PC-3 (cell line): Measurements from ENCODE around the gene GREB1L. TPM values are rescaled to one million over a fixed set of nuclear protein-coding genes. Genes with fewer than 3 reads are reported as not detected.

Source experiments
- ATAC-seq: fragments of 200-7000 bp; cut with Tn5 transposase; 2 replicates; pipeline ENCODE4 v1.9.1; 2020; ENCODE audit warnings: mild to moderate bottlenecking, moderate library complexity
- BruUV-seq: library from RNA; stranded (reverse); fragments of 400-500 nt; replicated peaks from 2 replicates; lab custom pipeline; 2021; lab: Mats Ljungman, UMichigan
- CTCF ChIA-PET: fragments of 300-600 bp; sonication (Branson Sonifier 250); formaldehyde crosslinking; loops from one replicate; lab custom pipeline; 2022; ENCODE audit warnings: antibody characterized with exemption; lab: Charles Lee
- POLR2A ChIA-PET: fragments of 300-600 bp; sonication (Branson Sonifier 250); formaldehyde crosslinking; loops from one replicate; lab custom pipeline; 2022; ENCODE audit warnings: antibody characterized with exemption; ENCODE audit not compliant: unreplicated experiment; lab: Charles Lee
- DNase-seq: peaks from one replicate; pipeline ENCODE4 v3.0.0-alpha.2; 2015
- H2AFZ ChIP-seq: fragments of 300-600 bp; sonication (generic); 2 replicates; pipeline ENCODE4 v1.6.0; 2016; ENCODE audit warnings: antibody characterized with exemption, low read length
- H3F3A ChIP-seq: fragments of 300-600 bp; sonication (generic); one replicate; pipeline ENCODE4 v1.6.0; 2017; ENCODE audit warnings: antibody characterized with exemption, low read length, control low read depth, mild to moderate bottlenecking; ENCODE audit not compliant: unreplicated experiment
- H3K27ac ChIP-seq: fragments of 300-600 bp; sonication (generic); 2 replicates; pipeline ENCODE4 v1.5.1; 2016; ENCODE audit warnings: mild to moderate bottlenecking, low read length
- H3K27me3 ChIP-seq: fragments of 300-600 bp; sonication (generic); 2 replicates; pipeline ENCODE4 v1.6.1; 2016; ENCODE audit warnings: low read length, mixed read lengths
- H3K36me3 ChIP-seq: fragments of 300-600 bp; sonication (generic); 2 replicates; pipeline ENCODE4 v1.6.1; 2016; ENCODE audit warnings: low read depth, mixed run types, low read length, mixed read lengths
- H3K4me1 ChIP-seq: fragments of 300-600 bp; sonication (generic); 2 replicates; pipeline ENCODE4 v1.5.1; 2016; ENCODE audit warnings: low read length; ENCODE audit not compliant: insufficient read depth
- H3K4me2 ChIP-seq: fragments of 300-600 bp; sonication (generic); 2 replicates; pipeline ENCODE4 v1.6.0; 2016; ENCODE audit warnings: low read length
- H3K4me3 ChIP-seq: fragments of 300-600 bp; sonication (generic); 2 replicates; pipeline ENCODE4 v1.5.1; 2016; ENCODE audit warnings: mild to moderate bottlenecking, low read length, mixed read lengths
- H3K79me2 ChIP-seq: fragments of 300-600 bp; sonication (generic); 2 replicates; pipeline ENCODE4 v1.6.1; 2017; ENCODE audit warnings: low read length, mixed read lengths
- H3K9ac ChIP-seq: fragments of 300-600 bp; sonication (generic); 2 replicates; pipeline ENCODE4 v1.6.0; 2016; ENCODE audit warnings: mild to moderate bottlenecking, low read length
- H3K9me2 ChIP-seq: fragments of 300-600 bp; sonication (generic); replicated peaks from 2 replicates; pipeline ENCODE4 v1.6.1; 2016; ENCODE audit warnings: mixed run types, low read length, mixed read lengths
- H3K9me3 ChIP-seq: fragments of 300-600 bp; sonication (generic); 2 replicates; pipeline ENCODE4 v1.6.1; 2016; ENCODE audit warnings: low read length, mixed read lengths
- H4K20me1 ChIP-seq: fragments of 300-600 bp; sonication (generic); 2 replicates; pipeline ENCODE4 v1.6.1; 2016; ENCODE audit warnings: low read length, mixed read lengths
- EZH2 ChIP-seq: fragments of 300-600 bp; sonication (generic); IDR thresholded peaks from one replicate; pipeline ENCODE4 v1.6.1; 2017; ENCODE audit warnings: antibody characterized with exemption, mild to moderate bottlenecking, low read length; ENCODE audit not compliant: unreplicated experiment
- EZH2phosphoT487 ChIP-seq: fragments of 300-600 bp; sonication (generic); IDR thresholded peaks from 2 replicates; pipeline ENCODE4 v1.6.1; 2018; ENCODE audit warnings: mild to moderate bottlenecking, antibody characterized with exemption, low read length, borderline replicate concordance
- intact Hi-C: fragments of 100-400 bp; cut with micrococcal nuclease; formaldehyde crosslinking; loops from 2 replicates; pipeline ENCODE4 v1.9.0; 2023
- total RNA-seq: library from RNA; depleted of rRNA; stranded (reverse); fragments of >200 nt; gene quantifications from 2 replicates; pipeline ENCODE4 v1.2.3, GENCODE V29; 2014
- TF ChIP-seq, protein P1 (sequence below): fragments of 300-600 bp; sonication (generic); conservative IDR thresholded peaks from 2 replicates; pipeline ENCODE4 v1.5.1; 2017; ENCODE audit warnings: antibody characterized with exemption, low read depth, mild to moderate bottlenecking, low read length

The GREB1L gene
- total RNA-seq, 1 experiment from 2014 or later: 10.3 TPM

GRCh38 chr18:21389283-21389682, 147.3 kb downstream of the GREB1L start:
- no peak overlapping the region for H3K4me3 ChIP-seq
- peaks cover 3% of the 10 kb centered on the region for H3F3A ChIP-seq
- ChIA-PET CTCF (no interaction called here), POLR2A (interaction anchor here (0.7 kb wide), 1 partner anchor 147 kb away, joined by 4 read pairs; no protein-coding TSS in a partner anchor)
- H3K27me3 ChIP-seq: no peaks in the 10 kb centered on the region
- no peak for ATAC-seq
- intact Hi-C loops: no loop called here
- peak overlapping the region; percentile 24; the same call in 1 of the 2 replicates for H2AFZ ChIP-seq
- H3K9me3 ChIP-seq: no peaks in the 10 kb centered on the region
- 0 out of 2 replicates have a peak, but pooled peaks cover 4% of the 10 kb centered on the region for H3K9me2 ChIP-seq
- peak overlapping the region; percentile 45 for H3K4me2 ChIP-seq
- peak overlapping the region; percentile 82 for H3K9ac ChIP-seq
- H4K20me1 ChIP-seq: no peaks in the 10 kb centered on the region
- no TSS peak for BruUV-seq
- TF ChIP-seq, protein P1, sequence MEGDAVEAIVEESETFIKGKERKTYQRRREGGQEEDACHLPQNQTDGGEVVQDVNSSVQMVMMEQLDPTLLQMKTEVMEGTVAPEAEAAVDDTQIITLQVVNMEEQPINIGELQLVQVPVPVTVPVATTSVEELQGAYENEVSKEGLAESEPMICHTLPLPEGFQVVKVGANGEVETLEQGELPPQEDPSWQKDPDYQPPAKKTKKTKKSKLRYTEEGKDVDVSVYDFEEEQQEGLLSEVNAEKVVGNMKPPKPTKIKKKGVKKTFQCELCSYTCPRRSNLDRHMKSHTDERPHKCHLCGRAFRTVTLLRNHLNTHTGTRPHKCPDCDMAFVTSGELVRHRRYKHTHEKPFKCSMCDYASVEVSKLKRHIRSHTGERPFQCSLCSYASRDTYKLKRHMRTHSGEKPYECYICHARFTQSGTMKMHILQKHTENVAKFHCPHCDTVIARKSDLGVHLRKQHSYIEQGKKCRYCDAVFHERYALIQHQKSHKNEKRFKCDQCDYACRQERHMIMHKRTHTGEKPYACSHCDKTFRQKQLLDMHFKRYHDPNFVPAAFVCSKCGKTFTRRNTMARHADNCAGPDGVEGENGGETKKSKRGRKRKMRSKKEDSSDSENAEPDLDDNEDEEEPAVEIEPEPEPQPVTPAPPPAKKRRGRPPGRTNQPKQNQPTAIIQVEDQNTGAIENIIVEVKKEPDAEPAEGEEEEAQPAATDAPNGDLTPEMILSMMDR: peak; percentile 57; the same call in 1 of the 2 replicates
- no peak for TF ChIP-seq EZH2
- no peak for TF ChIP-seq EZH2phosphoT487
- H3K79me2 ChIP-seq: no peaks in the 10 kb centered on the region
- H3K4me1 ChIP-seq: peaks cover 29% of the 10 kb centered on the region
- DNase-seq: no peak
- H3K27ac ChIP-seq: peak overlapping the region; percentile 99
- H3K36me3 ChIP-seq: peaks cover 2% of the 10 kb centered on the region; the same call in 1 of the 2 replicates

DNA sequence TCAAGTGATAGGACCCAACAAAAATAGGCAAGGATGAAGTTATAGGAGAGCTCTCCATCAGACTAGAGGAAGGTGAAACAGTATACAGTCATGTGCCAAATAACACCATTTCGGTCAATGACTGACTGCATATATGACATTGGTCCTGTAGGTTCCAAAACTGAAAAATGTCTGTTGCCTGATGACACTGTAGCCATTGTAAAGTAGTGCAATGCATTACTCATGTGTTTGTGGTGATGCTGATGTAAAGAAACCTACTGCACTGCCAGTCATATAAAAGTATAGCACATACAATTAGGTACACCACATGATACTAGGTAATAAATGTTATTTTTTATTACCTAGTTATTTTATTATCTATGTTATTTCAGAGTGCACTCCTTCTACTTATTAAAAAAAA, 147.9 kb downstream of the GREB1L start:
- Histone ChIP-seq H3K9ac (peak overlapping the region; percentile 87), H3K36me3 (no peaks in the 10 kb centered on the region), H4K20me1 (no peaks in the 10 kb centered on the region), H3K4me2 (peak overlapping the region; percentile 67), H3K79me2 (no peaks in the 10 kb centered on the region), H3K27ac (peak overlapping the region; percentile 99), H3K9me3 (no peaks in the 10 kb centered on the region), H3K4me3 (no peak overlapping the region), H2AFZ (peak overlapping the region; percentile 24; the same call in 1 of the 2 replicates), H3F3A (peaks cover 3% of the 10 kb centered on the region), H3K4me1 (peaks cover 29% of the 10 kb centered on the region), H3K9me2 (0 out of 2 replicates have a peak, but pooled peaks cover 4% of the 10 kb centered on the region), H3K27me3 (no peaks in the 10 kb centered on the region)
- peak; percentile 56 for ATAC-seq
- intact Hi-C loops: loop anchor here (5.0 to 10.0 kb wide), 2 partner anchors 88 to 155 kb away; no protein-coding TSS in a partner anchor
- TF ChIP-seq EZH2 (no peak), EZH2phosphoT487 (no peak)
- TF ChIP-seq, protein P1: no peak
- ChIA-PET POLR2A (interaction anchor here (0.7 kb wide), 1 partner anchor 147 kb away, joined by 4 read pairs; no protein-coding TSS in a partner anchor), CTCF (no interaction called here)
- no TSS peak for BruUV-seq
- peak; percentile 82 for DNase-seq
